ENCODE data around the gene GGNBP2.

Gene GGNBP2

GRCh38 chr17:36575028-36575427 is 30.3 kb downstream of the GGNBP2 start:
- DNase-seq = no peak

GRCh38 chr17:36576793-36577192 is 32.1 kb downstream of the GGNBP2 start:
- DNase-seq = no peak

GRCh38 chr17:36578671-36579070 is 34.0 kb downstream of the GGNBP2 start:
- no peak for DNase-seq

GRCh38 chr17:36583787-36584186 is 39.1 kb downstream of the GGNBP2 start:
- DNase-seq = no peak

- no peak for DNase-seq
These were observed 41.4 kb downstream of the GGNBP2 start for GRCh38 chr17:36586138-36586537.

- no peak for DNase-seq
These were observed 45.4 kb downstream of the GGNBP2 start for GRCh38 chr17:36590082-36590481.

GRCh38 chr17:36591434-36592315 is 47.0 kb downstream of the GGNBP2 start, which contains the start of gene DHRS11:
Gene DHRS11, plus strand, starts transcription at chr17:36591879. Its CDS starts 131 bp downstream, at chr17:36592010.
- peak; percentile 83 for DNase-seq

- DNase-seq = no peak
These were observed 47.6 kb downstream of the GGNBP2 start for GRCh38 chr17:36592316-36592715.

GRCh38 chr17:36592716-36593321 is 48.1 kb downstream of the GGNBP2 start:
- no peak for DNase-seq

GRCh38 chr17:36593656-36594316 is 49.1 kb downstream of the GGNBP2 start:
- no peak for DNase-seq

GRCh38 chr17:36594626-36595401 is 50.1 kb downstream of the GGNBP2 start:
- DNase-seq = no peak

GRCh38 chr17:36597226-36597625 is 52.5 kb downstream of the GGNBP2 start:
- DNase-seq = no peak

- DNase-seq = no peak
These were observed 53.4 kb downstream of the GGNBP2 start for GRCh38 chr17:36597866-36598777.

- no peak for DNase-seq
These were observed 54.3 kb downstream of the GGNBP2 start for GRCh38 chr17:36598951-36599401.

GRCh38 chr17:36599546-36600250 is 55.0 kb downstream of the GGNBP2 start:
- DNase-seq = no peak

- no peak for DNase-seq
These were observed 55.7 kb downstream of the GGNBP2 start for GRCh38 chr17:36600465-36600864.

- DNase-seq = no peak
These were observed 56.2 kb downstream of the GGNBP2 start for GRCh38 chr17:36600936-36601302.

- DNase-seq = peak; percentile 89
These were observed 56.7 kb downstream of the GGNBP2 start, which contains the start of gene MRM1 for GRCh38 chr17:36601303-36602029. Gene MRM1, plus strand, starts transcription at chr17:36601583. Its CDS starts 228 bp downstream, at chr17:36601811.

- no peak for DNase-seq
These were observed 57.5 kb downstream of the GGNBP2 start for GRCh38 chr17:36602030-36602748.
